NCI-H2029 treated with DMSO at 0.1 percent for 48 hours (cell line): ENCODE results near the gene CHCHD3.
A peak's percentile ranks its signal among the peaks of the same experiment; 100 is the strongest.
"Not testable (repeated sequence)": the region's sequence is repeated elsewhere in the genome, so short reads cannot be mapped to it uniquely, and the experiment has no call there.

Source experiments
- DNase-seq: peaks from one replicate; lab custom pipeline; 2025; lab: John Stamatoyannopoulos, UW

CHCHD3 gene

GRCh38 chr7:132902294-132902693 lies 179.6 kb downstream of the CHCHD3 start:
- not testable (repeated sequence) for DNase-seq

- DNase-seq, result no peak
These were observed 180.6 kb downstream of the CHCHD3 start for GRCh38 chr7:132901241-132901640.

- no peak for DNase-seq
These were observed 182.1 kb downstream of the CHCHD3 start for GRCh38 chr7:132899833-132900232.

- DNase-seq, result not testable (repeated sequence)
These were observed 183.2 kb downstream of the CHCHD3 start for GRCh38 chr7:132898641-132899175.

DNA sequence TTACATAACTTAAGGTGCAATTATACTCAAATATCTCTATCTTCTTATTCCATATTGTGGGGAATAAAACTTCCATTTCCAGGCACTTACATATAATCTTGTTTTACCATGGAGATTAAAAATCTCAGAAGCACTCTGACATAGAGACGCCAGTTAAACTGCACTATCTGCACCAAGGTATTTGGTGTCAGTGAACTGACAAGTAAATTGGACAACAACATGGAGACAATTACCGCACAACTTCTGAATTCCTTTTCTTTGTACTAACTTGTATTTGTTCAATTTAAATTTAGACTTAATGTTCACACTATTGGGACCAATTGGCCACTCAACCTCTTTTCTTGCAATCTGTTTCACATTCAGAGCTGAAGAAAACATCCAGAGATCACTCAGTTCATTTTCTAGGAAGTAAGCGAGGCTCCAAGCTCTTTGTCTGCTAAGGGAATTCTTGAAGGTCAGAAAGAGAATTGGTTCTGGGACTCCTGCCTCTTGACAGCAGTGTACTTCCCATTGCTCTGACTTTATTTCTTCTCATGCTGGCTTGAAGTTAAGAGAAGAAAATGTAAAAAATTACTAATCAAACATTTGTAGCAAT lies 184.7 kb downstream of the CHCHD3 start:
- no peak for DNase-seq

DNA sequence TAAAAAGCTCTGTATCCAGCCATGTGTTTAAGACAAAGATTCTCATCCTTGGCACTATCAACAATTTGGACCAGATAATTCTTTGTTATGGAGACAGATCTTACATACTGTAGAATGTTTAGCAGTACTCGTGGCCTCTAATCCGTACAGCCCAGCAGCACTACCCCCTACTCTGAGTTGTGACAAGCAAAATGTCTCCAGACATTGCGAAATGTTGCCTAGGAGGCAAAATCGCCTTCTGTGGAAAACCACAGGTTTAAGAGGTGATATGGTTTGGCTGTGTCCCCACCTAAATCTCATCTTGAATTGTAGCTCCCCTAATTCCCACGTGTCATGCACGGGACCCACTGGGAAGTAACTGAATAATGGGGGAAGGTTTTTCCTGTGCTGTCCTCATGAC lies 186.7 kb downstream of the CHCHD3 start:
- DNase-seq, result no peak

DNA sequence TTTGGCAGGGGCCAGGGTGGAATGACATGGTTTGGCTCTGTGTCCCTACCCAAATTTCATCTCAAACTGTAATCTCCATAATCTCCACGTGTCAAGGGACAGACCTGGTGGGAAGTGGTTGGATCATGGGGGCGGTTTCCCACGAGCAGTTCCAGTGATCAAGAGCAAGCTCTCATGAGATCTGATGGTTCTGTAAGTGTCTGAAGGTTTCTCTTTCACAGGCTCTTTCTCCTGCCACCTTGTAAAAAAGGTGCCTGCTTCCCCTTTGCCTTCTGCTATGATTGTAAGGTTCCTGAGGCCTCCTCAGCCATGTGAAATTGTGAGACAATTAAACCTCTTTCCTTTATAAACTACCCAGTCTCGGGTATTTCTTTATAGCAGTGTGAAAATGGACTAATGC lies 188.3 kb downstream of the CHCHD3 start:
- DNase-seq, result no peak

- not testable (repeated sequence) for DNase-seq
These were observed 189.1 kb downstream of the CHCHD3 start for GRCh38 chr7:132892744-132893143.

GRCh38 chr7:132891554-132891953 lies 190.3 kb downstream of the CHCHD3 start:
- DNase-seq, result no peak

DNA sequence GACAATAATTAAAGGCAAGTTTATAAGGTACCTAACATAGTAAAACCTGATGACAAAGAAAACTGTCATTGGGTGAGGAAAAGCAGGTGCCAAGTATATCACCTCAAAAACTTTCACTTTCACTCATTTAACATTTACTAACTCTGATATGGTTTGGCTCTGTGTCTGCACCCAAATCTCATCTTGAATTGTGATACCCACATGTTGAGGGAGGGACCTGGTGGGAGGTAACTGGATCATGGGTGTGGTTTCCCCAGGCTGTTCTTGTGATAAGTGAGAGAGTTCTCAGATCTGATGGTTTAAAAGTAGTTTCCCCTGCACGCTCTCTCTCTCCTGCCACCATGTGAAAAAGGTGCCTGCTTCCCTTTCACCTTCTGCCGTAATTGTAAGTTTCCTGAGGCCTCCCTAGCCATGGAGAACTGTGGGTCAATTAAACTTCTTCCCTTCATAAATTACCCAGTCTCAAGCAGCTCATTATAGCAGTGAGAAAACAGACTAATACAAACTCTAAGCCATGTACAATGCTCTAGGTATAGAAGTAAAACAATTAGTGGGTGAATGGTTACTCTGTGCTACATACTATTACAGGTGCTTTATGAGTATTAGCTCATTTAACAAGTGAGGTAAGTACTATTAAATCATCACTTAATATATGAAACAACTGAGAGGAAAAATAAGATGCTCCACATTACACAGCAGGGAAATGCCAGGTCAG lies 199.0 kb downstream of the CHCHD3 start:
- no peak for DNase-seq

DNA sequence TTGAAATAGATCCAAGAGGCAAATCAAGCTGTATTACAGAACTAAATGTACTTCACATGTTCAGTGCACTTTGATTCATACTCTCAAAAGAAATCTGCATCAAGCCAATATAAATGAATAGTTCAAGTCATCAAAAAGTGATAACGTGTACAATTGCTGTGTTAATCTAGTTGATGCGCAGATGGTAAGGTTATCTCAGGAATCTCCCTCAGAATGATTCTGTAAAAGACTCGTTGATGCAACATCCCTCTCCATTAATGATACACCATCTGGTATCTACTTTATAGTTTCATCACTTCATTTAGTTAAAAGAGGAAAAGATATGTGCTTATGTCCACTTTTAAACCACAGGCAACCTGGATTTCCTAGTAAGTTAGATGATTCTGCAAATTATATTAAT lies 200.6 kb downstream of the CHCHD3 start:
- DNase-seq, result no peak

DNA sequence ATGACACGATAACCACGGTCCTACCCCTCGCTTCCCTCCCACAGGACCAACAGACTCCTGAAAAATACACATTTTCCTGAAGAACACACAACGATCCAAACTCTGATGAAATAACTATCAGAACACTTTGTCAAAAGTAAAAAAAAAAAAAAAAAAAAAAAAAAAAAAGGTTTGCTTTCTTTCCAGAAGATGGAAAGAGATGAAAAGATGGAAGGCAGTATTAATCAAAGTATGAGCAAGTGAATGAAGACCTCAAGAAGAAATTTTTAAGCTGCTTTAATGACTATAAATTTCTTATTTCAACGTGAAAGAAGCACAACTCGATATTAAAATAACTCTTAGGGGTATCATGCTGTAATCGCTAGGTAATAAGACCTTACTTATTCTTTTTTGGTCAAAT lies 202.3 kb downstream of the CHCHD3 start:
- DNase-seq, result no peak

GRCh38 chr7:132878204-132878919 lies 203.5 kb downstream of the CHCHD3 start:
- DNase-seq, result no peak

DNA sequence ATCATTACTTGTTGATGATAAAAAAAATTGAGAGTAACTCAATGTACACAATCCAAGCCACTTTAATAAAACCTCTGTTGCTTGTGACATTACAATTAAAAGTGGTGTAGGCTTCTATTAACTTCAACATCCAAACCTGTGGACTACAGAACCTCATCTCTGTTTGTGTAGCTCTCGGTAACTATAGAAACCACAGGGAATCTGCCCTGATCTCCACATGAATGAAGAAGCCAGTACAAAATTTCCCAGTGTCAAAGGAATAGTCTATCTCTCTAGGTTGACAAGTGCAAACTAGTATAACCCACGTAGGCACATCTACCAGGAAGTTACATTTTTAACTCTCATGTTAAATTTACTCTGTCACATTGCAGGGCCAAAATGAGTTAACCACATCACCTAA lies 204.3 kb downstream of the CHCHD3 start:
- no peak for DNase-seq

GRCh38 chr7:132876576-132876975 lies 205.3 kb downstream of the CHCHD3 start:
- DNase-seq, result no peak

- DNase-seq, result no peak
These were observed 209.9 kb downstream of the CHCHD3 start for GRCh38 chr7:132872034-132872433.

DNA sequence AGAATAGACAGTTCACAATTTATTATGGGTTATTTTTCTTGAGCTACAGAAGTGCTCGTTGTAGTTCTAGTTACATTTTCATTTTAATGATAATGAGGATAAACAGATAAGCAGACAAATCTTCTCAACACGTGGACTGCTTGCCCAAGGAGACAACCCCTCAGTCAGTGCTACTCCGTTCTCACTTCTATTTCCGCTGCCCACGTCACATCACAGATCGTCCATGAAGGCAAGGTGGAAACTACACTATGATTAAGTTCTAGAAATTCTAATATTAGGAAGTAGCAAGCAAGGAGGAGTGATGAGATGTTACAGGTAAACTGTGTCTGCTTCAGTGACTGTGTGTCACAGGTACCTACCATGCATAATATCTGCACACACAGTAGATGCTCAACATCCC lies 210.5 kb downstream of the CHCHD3 start:
- DNase-seq, result no peak

GRCh38 chr7:132869166-132869861 lies 212.6 kb downstream of the CHCHD3 start:
- DNase-seq, result no peak

- peak; percentile 9 for DNase-seq
These were observed 215.3 kb downstream of the CHCHD3 start for GRCh38 chr7:132866551-132866950.

GRCh38 chr7:132866144-132866531 lies 215.8 kb downstream of the CHCHD3 start:
- peak; percentile 3 for DNase-seq

- no peak for DNase-seq
These were observed 216.3 kb downstream of the CHCHD3 start for GRCh38 chr7:132865366-132866143.
